Activated naive CD8-positive, alpha-beta T cell treated with anti-CD3 and anti-CD28 coated beads for 36 hours (primary cell): ENCODE data around the gene BOK. TPM values are rescaled to one million over a fixed set of nuclear protein-coding genes. Genes with fewer than 3 reads are reported as not detected.
"Not testable (repeated sequence)": the region's sequence is repeated elsewhere in the genome, so short reads cannot be mapped to it uniquely, and the experiment has no call there.

Source experiments
- DNase-seq: peaks from one replicate; pipeline ENCODE4 v3.0.0; 2021
- H3K27ac Mint-ChIP-seq: one replicate; pipeline ENCODE4 v1.8.0; 2022; ENCODE audit warnings: mild to moderate bottlenecking, moderate library complexity, mixed read lengths
- H3K27me3 Mint-ChIP-seq: one replicate; pipeline ENCODE4 v1.8.0; 2022; ENCODE audit warnings: mild to moderate bottlenecking, mixed read lengths
- H3K36me3 Mint-ChIP-seq: one replicate; pipeline ENCODE4 v1.8.0; 2021; ENCODE audit warnings: mild to moderate bottlenecking, mixed read lengths
- H3K4me1 Mint-ChIP-seq: one replicate; pipeline ENCODE4 v1.8.0; 2021; ENCODE audit warnings: mixed read lengths
- H3K4me3 Mint-ChIP-seq: one replicate; pipeline ENCODE4 v1.8.0; 2022; ENCODE audit warnings: mild to moderate bottlenecking, moderate library complexity, mixed read lengths
- H3K9me3 Mint-ChIP-seq: one replicate; pipeline ENCODE4 v1.8.0; 2022; ENCODE audit warnings: mixed read lengths
- total RNA-seq, 2 experiments: library from RNA; stranded (reverse); gene quantifications; one replicate each; pipeline ENCODE4 v1.2.3, GENCODE V29; 2021

The BOK gene
- total RNA-seq, 2 experiments from 2014 or later: 0.08 TPM; not detected in 1

DNA sequence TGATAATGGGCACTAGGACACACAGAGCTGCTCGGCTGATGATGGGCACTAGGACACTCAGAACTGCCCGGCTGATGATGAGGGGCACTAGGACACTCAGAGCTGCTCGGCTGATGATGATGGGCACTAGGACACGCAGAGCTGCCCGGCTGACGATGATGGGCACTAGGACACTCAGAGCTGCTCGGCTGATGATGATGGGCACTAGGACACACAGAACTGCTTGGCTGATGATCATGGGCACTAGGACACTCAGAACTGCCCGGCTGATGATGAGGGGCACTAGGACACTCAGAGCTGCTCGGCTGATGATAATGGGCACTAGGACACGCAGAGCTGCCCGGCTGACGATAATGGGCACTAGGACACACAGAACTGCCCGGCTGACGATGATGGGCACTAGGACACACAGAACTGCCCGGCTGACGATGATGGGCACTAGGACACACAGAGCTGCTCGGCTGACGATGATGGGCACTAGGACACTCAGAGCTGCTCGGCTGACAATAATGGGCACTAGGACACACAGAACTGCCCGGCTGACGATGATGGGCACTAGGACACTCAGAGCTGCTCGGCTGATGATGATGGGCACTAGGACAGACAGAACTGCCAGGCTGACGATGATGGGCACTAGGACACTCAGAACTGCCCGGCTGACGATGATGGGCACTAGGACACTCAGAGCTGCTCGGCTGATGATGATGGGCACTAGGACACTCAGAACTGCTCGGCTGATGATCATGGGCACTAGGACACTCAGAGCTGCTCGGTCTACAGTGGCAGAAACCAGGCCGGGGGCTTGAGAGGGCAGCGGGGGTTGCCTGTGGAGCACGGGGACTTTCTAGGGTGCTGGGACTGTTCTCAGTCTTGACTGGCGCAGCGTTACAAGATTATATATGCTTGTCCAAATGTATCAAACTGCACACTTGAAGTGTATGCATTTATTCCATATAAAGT, 32.2 kb downstream of the BOK start:
- not testable (repeated sequence) for H3K4me1 Mint-ChIP-seq, DNase-seq, H3K27ac Mint-ChIP-seq, H3K27me3 Mint-ChIP-seq, H3K4me3 Mint-ChIP-seq
- Mint-ChIP-seq H3K9me3 (peaks cover 13% of the 10 kb centered on the region), H3K36me3 (peaks cover 35% of the 10 kb centered on the region)

- no peak for DNase-seq
- H3K36me3 Mint-ChIP-seq: peaks cover 24% of the 10 kb centered on the region
- no peaks in the 10 kb centered on the region for H3K27me3 Mint-ChIP-seq
- no peak overlapping the region for H3K27ac Mint-ChIP-seq
- peaks cover 4% of the 10 kb centered on the region for H3K9me3 Mint-ChIP-seq
- no peaks in the 10 kb centered on the region for H3K4me1 Mint-ChIP-seq
- H3K4me3 Mint-ChIP-seq: no peak overlapping the region
Measured at GRCh38 chr2:241592126-241592845, 33.7 kb downstream of the BOK start.

DNA sequence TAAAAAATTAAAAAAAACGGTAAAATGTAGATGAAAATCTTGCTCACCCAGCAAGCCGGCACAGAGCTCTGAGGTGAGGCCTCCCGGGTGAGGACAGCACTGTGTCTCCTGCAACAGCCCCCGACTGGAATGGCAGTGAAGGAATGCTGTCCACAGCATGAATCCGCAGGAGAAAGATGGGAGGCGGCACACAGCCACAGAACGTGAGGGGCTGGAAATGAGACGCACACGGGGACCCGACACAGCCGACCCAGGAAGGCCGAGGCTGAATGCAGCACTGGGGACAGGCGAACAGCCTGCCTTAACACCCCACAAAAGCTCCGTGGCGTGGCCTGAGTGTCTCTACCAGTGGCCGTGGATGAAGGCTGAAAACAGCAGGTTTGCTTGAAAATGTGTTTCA, 34.7 kb downstream of the BOK start:
- Mint-ChIP-seq H3K27ac (no peak overlapping the region), H3K36me3 (peaks cover 22% of the 10 kb centered on the region), H3K4me1 (no peaks in the 10 kb centered on the region), H3K27me3 (no peaks in the 10 kb centered on the region), H3K4me3 (no peak overlapping the region), H3K9me3 (no peaks in the 10 kb centered on the region)
- no peak for DNase-seq

- no peak for DNase-seq
- Mint-ChIP-seq H3K27me3 (no peaks in the 10 kb centered on the region), H3K9me3 (no peaks in the 10 kb centered on the region), H3K4me3 (no peak overlapping the region), H3K36me3 (peaks cover 19% of the 10 kb centered on the region), H3K27ac (no peak overlapping the region), H3K4me1 (no peaks in the 10 kb centered on the region)
Measured at GRCh38 chr2:241595600-241596140, 37.1 kb downstream of the BOK start.

GRCh38 chr2:241597561-241597960, 39.0 kb downstream of the BOK start:
- Mint-ChIP-seq H3K36me3 (peaks cover 21% of the 10 kb centered on the region), H3K9me3 (no peaks in the 10 kb centered on the region), H3K27ac (no peak overlapping the region), H3K4me1 (no peaks in the 10 kb centered on the region), H3K4me3 (no peak overlapping the region), H3K27me3 (no peaks in the 10 kb centered on the region)
- no peak for DNase-seq

DNA sequence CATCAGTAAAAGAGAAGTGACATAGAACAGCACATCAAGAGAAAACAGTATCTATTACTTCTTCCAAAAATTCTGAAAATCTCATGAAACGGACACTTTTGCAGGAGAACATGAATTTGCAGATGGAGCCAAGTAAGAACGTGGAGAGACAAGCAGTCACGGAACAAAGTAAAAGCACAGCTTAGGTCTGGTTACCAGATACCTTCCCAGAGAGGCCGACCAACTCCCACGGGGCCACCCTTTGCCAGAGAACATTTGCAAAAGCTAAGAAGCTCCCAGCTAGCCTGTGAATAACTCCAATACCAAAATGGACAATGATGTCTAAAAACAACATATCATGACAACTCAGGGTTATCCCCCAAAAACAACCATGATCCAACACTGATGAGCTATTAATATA, 39.5 kb downstream of the BOK start:
- no peak overlapping the region for H3K4me3 Mint-ChIP-seq
- peaks cover 21% of the 10 kb centered on the region for H3K36me3 Mint-ChIP-seq
- DNase-seq: no peak
- H3K27ac Mint-ChIP-seq: no peak overlapping the region
- H3K9me3 Mint-ChIP-seq: no peaks in the 10 kb centered on the region
- H3K4me1 Mint-ChIP-seq: no peaks in the 10 kb centered on the region
- H3K27me3 Mint-ChIP-seq: no peaks in the 10 kb centered on the region

DNA sequence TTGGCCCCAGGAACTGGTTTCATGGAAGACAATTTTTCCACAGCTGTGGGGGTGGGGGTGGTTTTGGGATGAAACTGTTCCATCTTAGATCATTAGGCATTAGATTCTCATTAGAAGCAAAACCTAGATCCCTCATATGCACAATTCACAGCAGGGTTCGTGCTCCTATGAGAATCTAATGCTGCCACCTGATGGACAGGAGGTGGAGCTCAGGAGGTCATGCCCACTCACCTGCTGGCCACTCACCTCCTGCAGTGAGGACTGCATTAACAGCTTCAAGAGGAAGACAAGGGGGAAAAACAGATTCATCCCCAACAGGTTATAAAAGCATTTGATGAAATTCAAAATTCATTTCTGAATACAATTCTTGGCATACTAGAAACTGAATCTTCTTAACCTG, 39.9 kb downstream of the BOK start:
- no peak for DNase-seq
- Mint-ChIP-seq H3K27me3 (no peaks in the 10 kb centered on the region), H3K4me3 (no peak overlapping the region), H3K36me3 (peaks cover 21% of the 10 kb centered on the region), H3K9me3 (no peaks in the 10 kb centered on the region), H3K27ac (no peak overlapping the region), H3K4me1 (no peaks in the 10 kb centered on the region)

DNA sequence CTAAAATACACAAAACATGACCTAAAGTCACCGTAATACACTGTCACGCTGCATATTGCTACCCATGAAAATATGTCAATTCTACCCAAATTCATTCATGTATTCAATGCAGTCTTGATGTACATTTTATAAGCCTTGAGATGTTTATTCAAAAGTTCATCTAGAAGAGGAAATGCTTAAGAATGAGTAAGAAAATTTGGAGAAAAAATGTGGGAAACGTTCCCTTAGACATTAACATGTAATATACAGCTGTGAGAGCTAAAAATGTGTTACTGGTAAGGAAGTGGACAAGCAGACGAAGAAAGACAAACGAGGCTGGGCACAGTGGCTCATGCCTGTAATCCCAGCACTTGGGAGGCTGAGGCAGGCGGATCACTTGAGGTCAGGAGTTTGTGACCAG, 41.1 kb downstream of the BOK start:
- no peaks in the 10 kb centered on the region for H3K9me3 Mint-ChIP-seq
- no peak for DNase-seq
- H3K4me3 Mint-ChIP-seq: no peak overlapping the region
- no peaks in the 10 kb centered on the region for H3K27me3 Mint-ChIP-seq
- H3K4me1 Mint-ChIP-seq: no peaks in the 10 kb centered on the region
- H3K27ac Mint-ChIP-seq: no peak overlapping the region
- peaks cover 21% of the 10 kb centered on the region for H3K36me3 Mint-ChIP-seq

GRCh38 chr2:241601841-241602240, 43.3 kb downstream of the BOK start:
- H3K9me3 Mint-ChIP-seq: no peaks in the 10 kb centered on the region
- DNase-seq: no peak
- H3K27me3 Mint-ChIP-seq: no peaks in the 10 kb centered on the region
- peaks cover 20% of the 10 kb centered on the region for H3K36me3 Mint-ChIP-seq
- H3K27ac Mint-ChIP-seq: no peak overlapping the region
- no peak overlapping the region for H3K4me3 Mint-ChIP-seq
- H3K4me1 Mint-ChIP-seq: no peaks in the 10 kb centered on the region

GRCh38 chr2:241602720-241603119, 44.2 kb downstream of the BOK start:
- no peak for DNase-seq
- Mint-ChIP-seq H3K4me3 (no peak overlapping the region), H3K27ac (no peak overlapping the region), H3K4me1 (no peaks in the 10 kb centered on the region), H3K36me3 (peaks cover 15% of the 10 kb centered on the region), H3K27me3 (no peaks in the 10 kb centered on the region), H3K9me3 (no peaks in the 10 kb centered on the region)

GRCh38 chr2:241603686-241604085, 45.1 kb downstream of the BOK start:
- Mint-ChIP-seq H3K4me3 (no peak overlapping the region), H3K9me3 (no peaks in the 10 kb centered on the region), H3K27me3 (no peaks in the 10 kb centered on the region), H3K36me3 (peaks cover 15% of the 10 kb centered on the region), H3K4me1 (peaks cover 3% of the 10 kb centered on the region), H3K27ac (no peak overlapping the region)
- no peak for DNase-seq

- Mint-ChIP-seq H3K9me3 (no peaks in the 10 kb centered on the region), H3K27ac (no peak overlapping the region), H3K4me1 (peaks cover 15% of the 10 kb centered on the region), H3K36me3 (peaks cover 11% of the 10 kb centered on the region), H3K27me3 (no peaks in the 10 kb centered on the region), H3K4me3 (no peak overlapping the region)
- no peak for DNase-seq
Measured at GRCh38 chr2:241606186-241606585, 47.6 kb downstream of the BOK start.

- Mint-ChIP-seq H3K4me3 (no peak overlapping the region), H3K27me3 (no peaks in the 10 kb centered on the region), H3K9me3 (no peaks in the 10 kb centered on the region), H3K36me3 (peaks cover 10% of the 10 kb centered on the region), H3K4me1 (peaks cover 15% of the 10 kb centered on the region), H3K27ac (no peak overlapping the region)
- no peak for DNase-seq
Measured at GRCh38 chr2:241607162-241607885, 48.8 kb downstream of the BOK start.

DNA sequence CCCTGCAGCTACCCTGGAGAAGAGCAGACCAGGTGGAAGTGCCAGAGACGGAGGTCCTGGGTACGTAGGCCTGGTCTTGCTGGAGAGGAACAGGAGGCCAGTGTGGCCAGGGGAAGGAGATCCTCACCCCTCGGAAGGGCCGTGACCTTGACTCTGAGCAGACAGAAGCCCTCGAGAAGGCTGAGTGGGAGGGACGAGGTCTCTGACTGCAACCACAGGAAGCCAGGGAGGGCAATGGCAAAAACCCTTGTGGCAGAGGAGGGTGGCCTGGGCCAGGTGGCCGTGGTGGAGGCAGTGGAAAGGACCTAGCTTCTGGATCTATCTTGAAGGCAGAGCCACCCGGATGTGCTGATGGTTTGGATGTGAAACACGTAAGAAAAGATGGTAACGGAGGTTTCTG, 50.3 kb downstream of the BOK start:
- peak overlapping the region; percentile 66 for H3K4me3 Mint-ChIP-seq
- H3K9me3 Mint-ChIP-seq: no peaks in the 10 kb centered on the region
- H3K27me3 Mint-ChIP-seq: no peaks in the 10 kb centered on the region
- peak; percentile 14 for DNase-seq
- peaks cover 15% of the 10 kb centered on the region for H3K4me1 Mint-ChIP-seq
- H3K36me3 Mint-ChIP-seq: peaks cover 10% of the 10 kb centered on the region
- peak overlapping the region; percentile 65 for H3K27ac Mint-ChIP-seq
